WTC11 (cell line): ENCODE data around the gene ABCC2. TPM values are rescaled to one million over a fixed set of nuclear protein-coding genes. Genes with fewer than 3 reads are reported as not detected.

ENCODE experiments used
- ATAC-seq: fragments of 200-7000 bp; cut with Tn5 transposase; 2 replicates; pipeline ENCODE4 v1.10.0; 2021; ENCODE audit warnings: mild to moderate bottlenecking, moderate library complexity
- CTCF ChIA-PET: fragments of 300-600 bp; sonication (Branson Sonifier 250); formaldehyde crosslinking; loops from one replicate; lab custom pipeline; 2021; ENCODE audit warnings: antibody characterized with exemption; lab: Charles Lee
- POLR2A ChIA-PET: fragments of 350-600 bp; sonication (Branson Sonifier 250); formaldehyde crosslinking; loops from one replicate; lab custom pipeline; 2021; ENCODE audit warnings: antibody characterized with exemption; lab: Charles Lee
- DNase-seq: peaks from one replicate; pipeline ENCODE4 v3.0.0; 2021; ENCODE audit warnings: low spot score
- H3K27ac Mint-ChIP-seq: 2 replicates; pipeline ENCODE4 v1.8.0; 2021; ENCODE audit warnings: mixed read lengths
- H3K27me3 Mint-ChIP-seq: 2 replicates; pipeline ENCODE4 v1.8.0; 2021; ENCODE audit warnings: low read depth, mild to moderate bottlenecking, moderate library complexity, mixed read lengths
- H3K36me3 Mint-ChIP-seq: 2 replicates; pipeline ENCODE4 v1.8.0; 2021; ENCODE audit warnings: mixed read lengths
- H3K4me1 Mint-ChIP-seq: 2 replicates; pipeline ENCODE4 v1.8.0; 2022; ENCODE audit warnings: mixed read lengths
- H3K4me3 Mint-ChIP-seq: 2 replicates; pipeline ENCODE4 v1.8.0; 2021; ENCODE audit warnings: mild to moderate bottlenecking, moderate library complexity, mixed read lengths
- H3K9me3 Mint-ChIP-seq: 2 replicates; pipeline ENCODE4 v1.8.0; 2021; ENCODE audit warnings: mixed read lengths
- ELF4 ChIP-seq: sonication (generic); formaldehyde crosslinking; IDR thresholded peaks from 2 replicates; pipeline ENCODE4 v1.8.1; 2022; ENCODE audit warnings: low read depth, mild to moderate bottlenecking, moderate library complexity, missing genetic modification reagents
- FOXJ3 ChIP-seq: sonication (generic); formaldehyde crosslinking; IDR thresholded peaks from 2 replicates; pipeline ENCODE4 v1.9.0; 2021; ENCODE audit warnings: missing genetic modification reagents, mild to moderate bottlenecking, borderline replicate concordance
- JAZF1 ChIP-seq: fragments of 250-450 bp; sonication (Bioruptor Pico); IDR thresholded peaks from 2 replicates; pipeline ENCODE4 v1.9.0; 2021; ENCODE audit warnings: moderate library complexity, mild to moderate bottlenecking, inconsistent platforms
- JUN ChIP-seq: sonication (generic); formaldehyde crosslinking; IDR thresholded peaks from 2 replicates; pipeline ENCODE4 v1.8.0; 2023; ENCODE audit warnings: mild to moderate bottlenecking, missing genetic modification reagents
- KAT7 ChIP-seq: sonication (generic); formaldehyde crosslinking; IDR thresholded peaks from 2 replicates; pipeline ENCODE4 v1.8.1; 2023; ENCODE audit warnings: missing genetic modification reagents, mild to moderate bottlenecking, borderline replicate concordance
- NR1H2 ChIP-seq: sonication (generic); formaldehyde crosslinking; IDR thresholded peaks from 2 replicates; pipeline ENCODE4 v1.9.0; 2021; ENCODE audit warnings: mild to moderate bottlenecking, moderate library complexity, missing genetic modification reagents
- NR2C2 ChIP-seq: sonication (generic); formaldehyde crosslinking; IDR thresholded peaks from 2 replicates; pipeline ENCODE4 v1.8.0; 2022; ENCODE audit warnings: mild to moderate bottlenecking, missing genetic modification reagents
- PRRX2 ChIP-seq: fragments of 250-450 bp; sonication (Bioruptor Pico); IDR thresholded peaks from 2 replicates; pipeline ENCODE4 v1.8.0; 2021; ENCODE audit warnings: mild to moderate bottlenecking
- RELA ChIP-seq: sonication (generic); formaldehyde crosslinking; IDR thresholded peaks from 2 replicates; pipeline ENCODE4 v1.8.1; 2022; ENCODE audit warnings: missing genetic modification reagents, mild to moderate bottlenecking, borderline replicate concordance
- ZNF138 ChIP-seq: sonication (generic); formaldehyde crosslinking; conservative IDR thresholded peaks from 2 replicates; pipeline ENCODE4 v1.8.1; 2022; ENCODE audit warnings: mild to moderate bottlenecking, moderate library complexity, missing genetic modification reagents
- ZNF396 ChIP-seq: fragments of 250-450 bp; sonication (Bioruptor Pico); IDR thresholded peaks from 2 replicates; pipeline ENCODE4 v1.8.0; 2021; ENCODE audit warnings: mild to moderate bottlenecking, moderate library complexity, borderline replicate concordance
- total RNA-seq: library from RNA; stranded (reverse); gene quantifications from 3 replicates; pipeline ENCODE4 v1.2.3, GENCODE V29; 2021
- TF ChIP-seq, protein P1 (sequence below): fragments of 200-600 bp; IDR thresholded peaks from 2 replicates; pipeline ENCODE4 v1.8.0; 2022; ENCODE audit warnings: antibody characterized with exemption
- TF ChIP-seq, protein P2 (sequence below): sonication (generic); formaldehyde crosslinking; IDR thresholded peaks from 2 replicates; pipeline ENCODE4 v1.8.1; 2022; ENCODE audit warnings: mild to moderate bottlenecking, moderate library complexity, missing genetic modification reagents
- TF ChIP-seq, protein P3 (sequence below): fragments of 250-450 bp; sonication (Bioruptor Pico); IDR thresholded peaks from 2 replicates; pipeline ENCODE4 v2.1.2; 2022; ENCODE audit warnings: mild to moderate bottlenecking, moderate library complexity
- TF ChIP-seq, protein P4 (sequence below): fragments of 250-450 bp; sonication (Bioruptor Pico); IDR thresholded peaks from 2 replicates; pipeline ENCODE4 v1.9.0; 2021; ENCODE audit warnings: mild to moderate bottlenecking
- TF ChIP-seq, protein P5 (sequence below): fragments of 250-450 bp; sonication (Bioruptor Pico); IDR thresholded peaks from 2 replicates; pipeline ENCODE4 v1.9.0; 2021; ENCODE audit warnings: mild to moderate bottlenecking
- TF ChIP-seq, protein P6 (sequence below): sonication (generic); formaldehyde crosslinking; IDR thresholded peaks from 2 replicates; pipeline ENCODE4 v1.8.0; 2022; ENCODE audit warnings: mild to moderate bottlenecking, missing genetic modification reagents
- TF ChIP-seq, protein P7 (sequence below): sonication (generic); formaldehyde crosslinking; IDR thresholded peaks from 2 replicates; pipeline ENCODE4 v1.8.1; 2022; ENCODE audit warnings: missing genetic modification reagents, borderline replicate concordance
- TF ChIP-seq, protein P8 (sequence below): sonication (generic); formaldehyde crosslinking; conservative IDR thresholded peaks from 2 replicates; pipeline ENCODE4 v1.8.1; 2023; ENCODE audit warnings: mild to moderate bottlenecking, low read depth, missing genetic modification reagents, moderate library complexity
- TF ChIP-seq, protein P9 (sequence below): sonication (generic); formaldehyde crosslinking; IDR thresholded peaks from 2 replicates; pipeline ENCODE4 v1.8.1; 2022; ENCODE audit warnings: mild to moderate bottlenecking, missing genetic modification reagents, moderate library complexity, borderline replicate concordance

ABCC2 gene
- total RNA-seq, 1 experiment from 2014 or later = 0.87 TPM

DNA sequence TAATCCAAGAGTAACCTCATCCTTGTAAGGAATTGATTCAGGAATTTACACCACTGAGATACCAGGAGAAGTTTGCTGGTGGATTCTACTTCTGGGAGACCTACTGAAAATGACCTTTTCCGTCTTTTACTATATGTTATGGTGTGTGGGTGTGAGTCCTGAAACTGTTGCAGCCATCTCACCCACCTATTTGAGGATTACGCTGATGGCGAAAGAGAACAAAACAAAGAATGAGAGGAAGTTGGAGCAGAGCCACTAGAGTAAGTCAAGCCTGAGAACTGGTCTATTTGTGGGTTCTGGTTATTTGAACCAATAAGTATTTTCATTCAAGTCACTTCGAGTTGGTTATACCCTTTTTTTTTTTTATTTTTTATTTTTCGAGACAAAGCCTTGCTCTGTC lies 12.7 kb upstream of the ABCC2 start:
- Mint-ChIP-seq H3K4me3 (no peak overlapping the region), H3K27me3 (no peaks in the 10 kb centered on the region), H3K4me1 (no peaks in the 10 kb centered on the region), H3K9me3 (no peaks in the 10 kb centered on the region), H3K36me3 (no peaks in the 10 kb centered on the region), H3K27ac (no peak overlapping the region)
- no peak for ATAC-seq
- DNase-seq = no peak
- ChIA-PET POLR2A (no interaction called here), CTCF (no interaction called here)
- TF ChIP-seq JUN (CRISPR knock-in tag) (no peak), FOXJ3 (CRISPR knock-in tag) (no peak), RELA (CRISPR knock-in tag) (no peak), PRRX2 (CRISPR knock-in tag) (no peak), NR1H2 (CRISPR knock-in tag) (no peak), ZNF138 (no peak), NR2C2 (CRISPR knock-in tag) (no peak), KAT7 (no peak), JAZF1 (CRISPR knock-in tag) (no peak), ELF4 (CRISPR knock-in tag) (no peak), ZNF396 (CRISPR knock-in tag) (no peak)
- TF ChIP-seq, protein P1, sequence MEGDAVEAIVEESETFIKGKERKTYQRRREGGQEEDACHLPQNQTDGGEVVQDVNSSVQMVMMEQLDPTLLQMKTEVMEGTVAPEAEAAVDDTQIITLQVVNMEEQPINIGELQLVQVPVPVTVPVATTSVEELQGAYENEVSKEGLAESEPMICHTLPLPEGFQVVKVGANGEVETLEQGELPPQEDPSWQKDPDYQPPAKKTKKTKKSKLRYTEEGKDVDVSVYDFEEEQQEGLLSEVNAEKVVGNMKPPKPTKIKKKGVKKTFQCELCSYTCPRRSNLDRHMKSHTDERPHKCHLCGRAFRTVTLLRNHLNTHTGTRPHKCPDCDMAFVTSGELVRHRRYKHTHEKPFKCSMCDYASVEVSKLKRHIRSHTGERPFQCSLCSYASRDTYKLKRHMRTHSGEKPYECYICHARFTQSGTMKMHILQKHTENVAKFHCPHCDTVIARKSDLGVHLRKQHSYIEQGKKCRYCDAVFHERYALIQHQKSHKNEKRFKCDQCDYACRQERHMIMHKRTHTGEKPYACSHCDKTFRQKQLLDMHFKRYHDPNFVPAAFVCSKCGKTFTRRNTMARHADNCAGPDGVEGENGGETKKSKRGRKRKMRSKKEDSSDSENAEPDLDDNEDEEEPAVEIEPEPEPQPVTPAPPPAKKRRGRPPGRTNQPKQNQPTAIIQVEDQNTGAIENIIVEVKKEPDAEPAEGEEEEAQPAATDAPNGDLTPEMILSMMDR = no peak
- TF ChIP-seq, protein P2, sequence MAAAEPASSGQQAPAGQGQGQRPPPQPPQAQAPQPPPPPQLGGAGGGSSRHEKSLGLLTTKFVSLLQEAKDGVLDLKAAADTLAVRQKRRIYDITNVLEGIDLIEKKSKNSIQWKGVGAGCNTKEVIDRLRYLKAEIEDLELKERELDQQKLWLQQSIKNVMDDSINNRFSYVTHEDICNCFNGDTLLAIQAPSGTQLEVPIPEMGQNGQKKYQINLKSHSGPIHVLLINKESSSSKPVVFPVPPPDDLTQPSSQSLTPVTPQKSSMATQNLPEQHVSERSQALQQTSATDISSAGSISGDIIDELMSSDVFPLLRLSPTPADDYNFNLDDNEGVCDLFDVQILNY (CRISPR knock-in tag) = no peak
- TF ChIP-seq, protein P3, sequence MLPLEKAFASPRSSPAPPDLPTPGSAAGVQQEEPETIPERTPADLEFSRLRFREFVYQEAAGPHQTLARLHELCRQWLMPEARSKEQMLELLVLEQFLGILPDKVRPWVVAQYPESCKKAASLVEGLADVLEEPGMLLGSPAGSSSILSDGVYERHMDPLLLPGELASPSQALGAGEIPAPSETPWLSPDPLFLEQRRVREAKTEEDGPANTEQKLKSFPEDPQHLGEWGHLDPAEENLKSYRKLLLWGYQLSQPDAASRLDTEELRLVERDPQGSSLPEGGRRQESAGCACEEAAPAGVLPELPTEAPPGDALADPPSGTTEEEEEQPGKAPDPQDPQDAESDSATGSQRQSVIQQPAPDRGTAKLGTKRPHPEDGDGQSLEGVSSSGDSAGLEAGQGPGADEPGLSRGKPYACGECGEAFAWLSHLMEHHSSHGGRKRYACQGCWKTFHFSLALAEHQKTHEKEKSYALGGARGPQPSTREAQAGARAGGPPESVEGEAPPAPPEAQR (CRISPR knock-in tag) = no peak
- TF ChIP-seq, protein P4, sequence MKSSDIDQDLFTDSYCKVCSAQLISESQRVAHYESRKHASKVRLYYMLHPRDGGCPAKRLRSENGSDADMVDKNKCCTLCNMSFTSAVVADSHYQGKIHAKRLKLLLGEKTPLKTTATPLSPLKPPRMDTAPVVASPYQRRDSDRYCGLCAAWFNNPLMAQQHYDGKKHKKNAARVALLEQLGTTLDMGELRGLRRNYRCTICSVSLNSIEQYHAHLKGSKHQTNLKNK (CRISPR knock-in tag) = no peak
- TF ChIP-seq, protein P5, sequence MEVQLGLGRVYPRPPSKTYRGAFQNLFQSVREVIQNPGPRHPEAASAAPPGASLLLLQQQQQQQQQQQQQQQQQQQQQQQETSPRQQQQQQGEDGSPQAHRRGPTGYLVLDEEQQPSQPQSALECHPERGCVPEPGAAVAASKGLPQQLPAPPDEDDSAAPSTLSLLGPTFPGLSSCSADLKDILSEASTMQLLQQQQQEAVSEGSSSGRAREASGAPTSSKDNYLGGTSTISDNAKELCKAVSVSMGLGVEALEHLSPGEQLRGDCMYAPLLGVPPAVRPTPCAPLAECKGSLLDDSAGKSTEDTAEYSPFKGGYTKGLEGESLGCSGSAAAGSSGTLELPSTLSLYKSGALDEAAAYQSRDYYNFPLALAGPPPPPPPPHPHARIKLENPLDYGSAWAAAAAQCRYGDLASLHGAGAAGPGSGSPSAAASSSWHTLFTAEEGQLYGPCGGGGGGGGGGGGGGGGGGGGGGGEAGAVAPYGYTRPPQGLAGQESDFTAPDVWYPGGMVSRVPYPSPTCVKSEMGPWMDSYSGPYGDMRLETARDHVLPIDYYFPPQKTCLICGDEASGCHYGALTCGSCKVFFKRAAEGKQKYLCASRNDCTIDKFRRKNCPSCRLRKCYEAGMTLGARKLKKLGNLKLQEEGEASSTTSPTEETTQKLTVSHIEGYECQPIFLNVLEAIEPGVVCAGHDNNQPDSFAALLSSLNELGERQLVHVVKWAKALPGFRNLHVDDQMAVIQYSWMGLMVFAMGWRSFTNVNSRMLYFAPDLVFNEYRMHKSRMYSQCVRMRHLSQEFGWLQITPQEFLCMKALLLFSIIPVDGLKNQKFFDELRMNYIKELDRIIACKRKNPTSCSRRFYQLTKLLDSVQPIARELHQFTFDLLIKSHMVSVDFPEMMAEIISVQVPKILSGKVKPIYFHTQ = no peak
- TF ChIP-seq, protein P6, sequence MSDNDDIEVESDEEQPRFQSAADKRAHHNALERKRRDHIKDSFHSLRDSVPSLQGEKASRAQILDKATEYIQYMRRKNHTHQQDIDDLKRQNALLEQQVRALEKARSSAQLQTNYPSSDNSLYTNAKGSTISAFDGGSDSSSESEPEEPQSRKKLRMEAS (CRISPR knock-in tag) = no peak
- TF ChIP-seq, protein P7, sequence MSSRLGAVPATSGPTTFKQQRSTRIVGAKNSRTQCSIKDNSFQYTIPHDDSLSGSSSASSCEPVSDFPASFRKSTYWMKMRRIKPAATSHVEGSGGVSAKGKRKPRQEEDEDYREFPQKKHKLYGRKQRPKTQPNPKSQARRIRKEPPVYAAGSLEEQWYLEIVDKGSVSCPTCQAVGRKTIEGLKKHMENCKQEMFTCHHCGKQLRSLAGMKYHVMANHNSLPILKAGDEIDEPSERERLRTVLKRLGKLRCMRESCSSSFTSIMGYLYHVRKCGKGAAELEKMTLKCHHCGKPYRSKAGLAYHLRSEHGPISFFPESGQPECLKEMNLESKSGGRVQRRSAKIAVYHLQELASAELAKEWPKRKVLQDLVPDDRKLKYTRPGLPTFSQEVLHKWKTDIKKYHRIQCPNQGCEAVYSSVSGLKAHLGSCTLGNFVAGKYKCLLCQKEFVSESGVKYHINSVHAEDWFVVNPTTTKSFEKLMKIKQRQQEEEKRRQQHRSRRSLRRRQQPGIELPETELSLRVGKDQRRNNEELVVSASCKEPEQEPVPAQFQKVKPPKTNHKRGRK (CRISPR knock-in tag) = no peak
- TF ChIP-seq, protein P8, sequence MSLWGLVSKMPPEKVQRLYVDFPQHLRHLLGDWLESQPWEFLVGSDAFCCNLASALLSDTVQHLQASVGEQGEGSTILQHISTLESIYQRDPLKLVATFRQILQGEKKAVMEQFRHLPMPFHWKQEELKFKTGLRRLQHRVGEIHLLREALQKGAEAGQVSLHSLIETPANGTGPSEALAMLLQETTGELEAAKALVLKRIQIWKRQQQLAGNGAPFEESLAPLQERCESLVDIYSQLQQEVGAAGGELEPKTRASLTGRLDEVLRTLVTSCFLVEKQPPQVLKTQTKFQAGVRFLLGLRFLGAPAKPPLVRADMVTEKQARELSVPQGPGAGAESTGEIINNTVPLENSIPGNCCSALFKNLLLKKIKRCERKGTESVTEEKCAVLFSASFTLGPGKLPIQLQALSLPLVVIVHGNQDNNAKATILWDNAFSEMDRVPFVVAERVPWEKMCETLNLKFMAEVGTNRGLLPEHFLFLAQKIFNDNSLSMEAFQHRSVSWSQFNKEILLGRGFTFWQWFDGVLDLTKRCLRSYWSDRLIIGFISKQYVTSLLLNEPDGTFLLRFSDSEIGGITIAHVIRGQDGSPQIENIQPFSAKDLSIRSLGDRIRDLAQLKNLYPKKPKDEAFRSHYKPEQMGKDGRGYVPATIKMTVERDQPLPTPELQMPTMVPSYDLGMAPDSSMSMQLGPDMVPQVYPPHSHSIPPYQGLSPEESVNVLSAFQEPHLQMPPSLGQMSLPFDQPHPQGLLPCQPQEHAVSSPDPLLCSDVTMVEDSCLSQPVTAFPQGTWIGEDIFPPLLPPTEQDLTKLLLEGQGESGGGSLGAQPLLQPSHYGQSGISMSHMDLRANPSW = no peak
- TF ChIP-seq, protein P9, sequence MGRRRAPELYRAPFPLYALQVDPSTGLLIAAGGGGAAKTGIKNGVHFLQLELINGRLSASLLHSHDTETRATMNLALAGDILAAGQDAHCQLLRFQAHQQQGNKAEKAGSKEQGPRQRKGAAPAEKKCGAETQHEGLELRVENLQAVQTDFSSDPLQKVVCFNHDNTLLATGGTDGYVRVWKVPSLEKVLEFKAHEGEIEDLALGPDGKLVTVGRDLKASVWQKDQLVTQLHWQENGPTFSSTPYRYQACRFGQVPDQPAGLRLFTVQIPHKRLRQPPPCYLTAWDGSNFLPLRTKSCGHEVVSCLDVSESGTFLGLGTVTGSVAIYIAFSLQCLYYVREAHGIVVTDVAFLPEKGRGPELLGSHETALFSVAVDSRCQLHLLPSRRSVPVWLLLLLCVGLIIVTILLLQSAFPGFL (CRISPR knock-in tag) = no peak
- TF ChIP-seq, all 79 proteins: peak for 0
